Fibroblast of lung (primary cell): ENCODE results near the gene KIAA1755. TPM values are rescaled to one million over a fixed set of nuclear protein-coding genes. Genes with fewer than 3 reads are reported as not detected.

Experiments used
- DNase-seq, 2 donors: peaks; one replicate each; pipeline versions ENCODE4 v3.0.0 to v3.0.0-alpha.2; 2010; ENCODE audit warnings: low read depth in 2 of 2
- H2AFZ ChIP-seq: 2 replicates; pipeline ENCODE4 v1.5.1; 2012; ENCODE audit warnings: low read length, control low read depth, inconsistent platforms
- H3K27ac ChIP-seq: 2 replicates; pipeline ENCODE4 v1.5.1; 2011; ENCODE audit warnings: low read length, control low read depth; ENCODE audit not compliant: insufficient read depth
- H3K27me3 ChIP-seq: 2 replicates; pipeline ENCODE4 v1.5.1; 2011; ENCODE audit warnings: mild to moderate bottlenecking, low read length; ENCODE audit not compliant: control insufficient read depth, insufficient read depth
- H3K36me3 ChIP-seq: 2 replicates; pipeline ENCODE4 v1.5.1; 2011; ENCODE audit warnings: low read length; ENCODE audit not compliant: control insufficient read depth, insufficient read depth
- H3K4me1 ChIP-seq: 2 replicates; pipeline ENCODE4 v1.5.1; 2011; ENCODE audit warnings: low read length; ENCODE audit not compliant: control insufficient read depth, insufficient read depth; ENCODE audit errors: extremely low read depth
- H3K4me2 ChIP-seq: 2 replicates; pipeline ENCODE4 v1.5.1; 2011; ENCODE audit warnings: low read length, control low read depth; ENCODE audit not compliant: insufficient read depth; ENCODE audit errors: extremely low read depth
- H3K4me3 ChIP-seq, 4 experiments: fragments of 200-600 bp in 1 of 4; sonication (generic) in 1 of 4; replicated peaks in 1 of 4; 2 replicates each; pipeline ENCODE4 v1.5.1; 2011 to 2016; ENCODE audit warnings: low read length in 4 of 4, low read depth in 3 of 4, mild to moderate bottlenecking in 3 of 4, control low read depth in 2 of 4, inconsistent platforms in 1 of 4, mixed read lengths in 1 of 4; ENCODE audit not compliant: insufficient read depth in 1 of 4; ENCODE audit errors: control extremely low read depth in 1 of 4
- H3K79me2 ChIP-seq: 2 replicates; pipeline ENCODE4 v1.5.1; 2012; ENCODE audit warnings: mild to moderate bottlenecking, low read length, inconsistent platforms; ENCODE audit not compliant: control insufficient read depth, insufficient read depth
- H3K9ac ChIP-seq: 2 replicates; pipeline ENCODE4 v1.5.1; 2011; ENCODE audit warnings: mild to moderate bottlenecking, low read length, control low read depth; ENCODE audit not compliant: insufficient read depth
- H3K9me3 ChIP-seq: 2 replicates; pipeline ENCODE4 v1.5.1; 2012; ENCODE audit warnings: low read depth, low read length; ENCODE audit not compliant: control insufficient read depth, insufficient read depth
- H4K20me1 ChIP-seq: 2 replicates; pipeline ENCODE4 v1.5.1; 2011; ENCODE audit warnings: low read length; ENCODE audit not compliant: control insufficient read depth, insufficient read depth; ENCODE audit errors: extremely low read depth
- CTCF ChIP-seq, 2 donors: IDR thresholded peaks in 1 of 2; conservative IDR thresholded peaks in 1 of 2; 1 replicate in 1 of 2; 2 replicates in 1 of 2; pipeline ENCODE4 v1.5.1; 2011 to 2012; ENCODE audit warnings: low read length in 2 of 2, control low read depth in 1 of 2, inconsistent platforms in 1 of 2, low read depth in 1 of 2, mild to moderate bottlenecking in 1 of 2
- EZH2 ChIP-seq: IDR thresholded peaks from 2 replicates; pipeline ENCODE4 v1.5.1; 2012; ENCODE audit warnings: low read length, control low read depth, mild to moderate bottlenecking; ENCODE audit errors: missing control alignments
- polyA plus RNA-seq, 2 donors: library from polyadenylated mRNA; depleted of rRNA in 1 of 2; stranded (reverse) in 1 of 2; unstranded in 1 of 2; fragments of >200 nt; gene quantifications; 2 replicates each; pipeline ENCODE4 v1.2.1, GENCODE V29; 2011 to 2012; ENCODE audit warnings: missing spikeins in 1 of 2
- total RNA-seq: library from RNA; depleted of rRNA; stranded (reverse); fragments of >200 nt; gene quantifications from 2 replicates; pipeline ENCODE4 v1.2.1, GENCODE V29; 2014

The KIAA1755 gene
- total and polyA plus RNA-seq, 2 donors (not counting 1 experiment from before 2014, with no cell fraction given), result 0.60 to 2.8 TPM

GRCh38 chr20:38231531-38232121 is 28.9 kb downstream of the KIAA1755 start:
- Histone ChIP-seq H2AFZ (no peak overlapping the region), H3K9ac (no peak overlapping the region)
- TF ChIP-seq CTCF (conservative IDR thresholded peaks at IDR 0.05 in 1 of 2, IDR thresholded peaks at IDR 0.05 in 1 of 2; ENCODE audit: low read depth in 1 of 2, low read length in 2 of 2) (no peak), EZH2 (no peak)

GRCh38 chr20:38230957-38231526 is 29.5 kb downstream of the KIAA1755 start:
- H3K4me1 ChIP-seq, result no peaks in the 10 kb centered on the region
- H3K27ac ChIP-seq, result no peak overlapping the region

More at GRCh38 chr20:38231531-38232121, 28.9 kb downstream of the KIAA1755 start:
- no peaks in the 10 kb centered on the region for H3K36me3 ChIP-seq
- no peak overlapping the region for H3K27ac ChIP-seq
- peaks cover 2% of the 10 kb centered on the region for H3K27me3 ChIP-seq
- no peaks in the 10 kb centered on the region for H3K4me1 ChIP-seq
- H3K4me3 ChIP-seq, result no peak overlapping the region
- H4K20me1 ChIP-seq, result no peaks in the 10 kb centered on the region
- peak; percentile 45 to 71 for DNase-seq
- no peaks in the 10 kb centered on the region for H3K79me2 ChIP-seq
- no peaks in the 10 kb centered on the region for H3K9me3 ChIP-seq
- peak overlapping the region; percentile 16 for H3K4me2 ChIP-seq

GRCh38 chr20:38230253-38230551 is 30.3 kb downstream of the KIAA1755 start:
- H3K4me3 ChIP-seq, result no peak overlapping the region
- no peaks in the 10 kb centered on the region for H3K79me2 ChIP-seq
- peaks cover 2% of the 10 kb centered on the region for H3K27me3 ChIP-seq
- DNase-seq, result no peak
- H3K27ac ChIP-seq, result no peak overlapping the region
- H2AFZ ChIP-seq, result no peak overlapping the region
- no peak overlapping the region for H3K4me2 ChIP-seq
- H3K4me1 ChIP-seq, result no peaks in the 10 kb centered on the region
- no peak overlapping the region for H3K9ac ChIP-seq
- H4K20me1 ChIP-seq, result no peaks in the 10 kb centered on the region
- TF ChIP-seq CTCF (conservative IDR thresholded peaks at IDR 0.05 in 1 of 2, IDR thresholded peaks at IDR 0.05 in 1 of 2; ENCODE audit: low read depth in 1 of 2, low read length in 2 of 2) (no peak), EZH2 (no peak)
- no peaks in the 10 kb centered on the region for H3K36me3 ChIP-seq
- H3K9me3 ChIP-seq, result no peaks in the 10 kb centered on the region

More at GRCh38 chr20:38230957-38231526, 29.5 kb downstream of the KIAA1755 start:
- Histone ChIP-seq H4K20me1 (no peaks in the 10 kb centered on the region), H3K9me3 (no peaks in the 10 kb centered on the region), H3K79me2 (no peaks in the 10 kb centered on the region), H3K9ac (no peak overlapping the region), H3K36me3 (no peaks in the 10 kb centered on the region), H3K4me2 (no peak overlapping the region), H3K27me3 (peaks cover 2% of the 10 kb centered on the region), H2AFZ (no peak overlapping the region), H3K4me3 (no peak overlapping the region)
- no peak for DNase-seq
- TF ChIP-seq CTCF (conservative IDR thresholded peaks at IDR 0.05 in 1 of 2, IDR thresholded peaks at IDR 0.05 in 1 of 2; ENCODE audit: low read depth in 1 of 2, low read length in 2 of 2) (no peak), EZH2 (no peak)
